Activated CD4-positive, alpha-beta T cell treated with anti-CD3 and anti-CD28 coated beads, Interleukin-2, amount 50 U/mL, for 24 hours (primary cell): ENCODE measurements around the gene NT5C2.
"Not testable (repeated sequence)": the region's sequence is repeated elsewhere in the genome, so short reads cannot be mapped to it uniquely, and the experiment has no call there.

Source experiments
- DNase-seq, 2 donors: peaks; one replicate each; pipeline ENCODE4 v3.0.0-alpha.2; 2020; ENCODE audit warnings: low read depth in 1 of 2, low spot score in 1 of 2

The NT5C2 gene

DNA sequence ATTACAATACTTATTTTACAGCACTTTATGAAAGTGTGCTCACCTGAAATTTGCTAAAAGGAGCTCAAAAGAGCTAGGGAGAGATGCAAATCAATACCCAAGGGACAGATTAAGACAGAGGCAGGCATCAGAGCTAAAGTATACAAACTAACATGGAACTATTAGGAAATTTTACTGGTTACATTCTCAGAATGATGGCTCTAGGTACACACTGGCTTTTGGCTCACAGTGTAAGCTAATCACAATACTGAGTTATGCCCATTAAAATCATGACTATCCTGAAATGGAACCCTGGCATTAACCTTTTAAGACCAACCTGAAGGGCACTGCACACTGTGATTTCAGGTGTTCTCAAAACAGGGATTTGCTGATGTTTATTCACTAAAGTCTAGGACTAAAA, 98.1 kb downstream of the NT5C2 start:
- no peak for DNase-seq

- no peak for DNase-seq
Observed at GRCh38 chr10:103090911-103091310, 102.2 kb downstream of the NT5C2 start.

DNA sequence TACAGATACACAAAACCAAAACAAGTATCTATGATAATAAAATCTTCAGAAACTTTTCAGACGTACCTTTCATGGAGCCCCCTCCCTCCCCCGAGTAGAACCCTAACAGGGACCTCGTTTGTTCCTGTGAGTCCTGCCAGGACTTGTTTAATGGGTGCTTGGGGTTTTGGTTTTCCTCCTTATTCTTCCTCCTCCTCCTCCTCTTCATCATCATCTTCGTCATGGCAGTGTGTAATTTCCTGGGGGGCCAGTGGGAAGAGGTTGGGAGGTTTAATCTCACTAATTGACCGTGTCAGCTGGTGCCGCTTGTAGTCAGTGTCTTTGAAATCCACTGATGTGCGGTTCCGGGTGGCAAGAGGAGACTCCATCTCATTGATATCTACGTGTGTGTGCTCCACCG, 103.6 kb downstream of the NT5C2 start:
- DNase-seq = no peak

DNA sequence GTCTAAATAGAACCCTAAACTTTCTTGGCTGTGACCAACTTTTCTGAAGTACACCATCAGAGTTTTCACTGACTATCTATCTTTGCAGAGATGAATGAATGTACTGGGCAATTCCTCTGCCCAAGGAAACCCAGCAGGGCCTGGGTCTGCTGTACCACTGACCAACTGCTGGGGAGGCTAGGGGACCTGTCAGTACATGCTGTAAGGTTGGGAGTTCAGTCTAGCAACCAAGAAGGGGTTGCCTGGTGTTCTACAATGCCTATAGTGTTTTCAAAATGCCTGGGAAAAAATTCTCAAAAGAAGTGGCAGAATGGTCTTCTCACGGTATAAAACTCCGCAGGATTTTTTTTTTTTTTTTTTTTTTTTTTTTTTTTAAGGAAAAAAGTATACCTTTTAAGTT, 106.3 kb downstream of the NT5C2 start:
- no peak for DNase-seq

DNA sequence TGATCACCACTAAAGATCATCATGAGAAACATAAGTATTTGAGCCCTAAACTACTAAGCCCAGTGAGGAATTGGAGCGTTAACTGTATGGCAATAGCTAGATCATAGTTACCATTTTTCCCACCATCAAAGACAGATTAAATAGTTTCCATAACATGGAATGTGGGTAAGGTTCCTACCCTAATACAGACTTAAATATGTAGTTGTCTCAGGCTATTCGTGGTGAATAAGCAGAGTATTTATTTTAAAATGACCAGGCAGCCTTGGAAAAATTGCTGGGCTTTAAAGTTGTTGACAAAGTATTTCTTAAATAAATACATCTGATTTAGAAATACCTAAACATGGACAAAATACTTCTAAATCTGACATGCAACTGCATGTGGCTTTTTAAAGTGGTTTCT, 106.8 kb downstream of the NT5C2 start:
- DNase-seq = no peak

DNA sequence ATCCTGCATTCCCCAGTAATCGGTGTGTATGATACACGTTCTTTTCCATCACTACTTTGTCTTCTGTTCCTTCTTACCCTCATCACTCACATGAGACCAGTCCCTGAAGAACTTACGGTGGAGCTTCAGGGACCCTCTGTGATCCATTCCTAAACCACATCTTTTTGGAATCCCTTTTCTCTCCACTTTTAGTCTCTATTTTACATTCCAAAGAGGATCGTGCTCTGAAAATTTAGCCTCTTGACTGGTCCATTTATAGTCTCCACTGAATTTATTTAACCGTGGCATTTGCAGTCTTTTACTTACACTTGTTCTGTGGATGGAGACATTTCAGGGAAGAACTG, 109.1 kb downstream of the NT5C2 start:
- no peak for DNase-seq

GRCh38 chr10:103083266-103083976, 109.7 kb downstream of the NT5C2 start:
- DNase-seq = no peak

GRCh38 chr10:103082683-103083082, 110.4 kb downstream of the NT5C2 start:
- DNase-seq = no peak

- DNase-seq = no peak
Observed at GRCh38 chr10:103080891-103081581, 112.0 kb downstream of the NT5C2 start.

DNA sequence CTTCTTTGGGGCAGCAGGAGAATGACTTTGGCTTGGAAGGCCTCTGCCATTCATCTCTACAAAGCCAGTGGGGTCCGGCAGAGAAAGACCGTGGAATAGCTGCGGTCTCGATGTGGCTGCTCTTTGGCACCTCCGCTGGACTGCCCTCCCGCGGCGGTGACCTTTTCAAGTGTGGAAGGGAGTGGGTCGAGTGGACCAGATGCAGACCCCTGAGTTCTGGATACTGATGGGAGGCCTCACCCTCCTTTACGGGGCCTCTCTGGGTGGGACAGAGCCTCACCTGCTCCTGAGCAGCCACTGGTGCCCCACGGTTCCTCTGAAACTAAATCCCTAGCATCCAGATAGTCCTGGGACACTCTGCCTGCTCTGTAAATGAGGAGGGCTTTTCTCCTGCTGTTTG, 113.1 kb downstream of the NT5C2 start:
- no peak for DNase-seq

- no peak for DNase-seq
Observed at GRCh38 chr10:103079100-103079499, 114.0 kb downstream of the NT5C2 start.

DNA sequence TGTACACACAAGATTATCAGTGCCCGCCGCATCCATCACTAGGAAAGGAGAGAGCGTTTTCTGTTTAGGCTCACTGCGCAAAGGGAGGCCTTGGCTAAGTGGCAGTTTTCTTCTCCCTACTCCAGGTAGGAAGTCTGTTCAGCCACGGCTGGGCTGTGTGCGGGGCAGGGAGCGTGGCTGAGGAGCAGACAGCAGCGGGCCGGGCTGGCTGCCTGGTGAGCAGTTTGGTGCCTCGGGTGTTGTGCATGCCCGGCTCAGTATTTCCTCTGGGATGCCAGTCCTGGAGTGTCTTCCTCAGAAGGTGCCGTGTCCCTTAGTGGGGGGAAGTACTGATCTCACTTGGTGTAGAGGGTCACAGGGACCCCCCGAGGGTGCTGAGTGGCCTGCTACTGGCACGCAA, 114.4 kb downstream of the NT5C2 start:
- no peak for DNase-seq

GRCh38 chr10:103078309-103078615, 114.8 kb downstream of the NT5C2 start:
- no peak for DNase-seq

- no peak for DNase-seq
Observed at GRCh38 chr10:103077491-103078308, 115.4 kb downstream of the NT5C2 start.

- DNase-seq = no peak
Observed at GRCh38 chr10:103077020-103077419, 116.1 kb downstream of the NT5C2 start.

- DNase-seq = no peak
Observed at GRCh38 chr10:103072891-103073290, 120.2 kb downstream of the NT5C2 start.

- no peak for DNase-seq
Observed at GRCh38 chr10:103072276-103072675, 120.8 kb downstream of the NT5C2 start.

GRCh38 chr10:103069453-103070331, 123.4 kb downstream of the NT5C2 start:
- peak; percentile 44 to 55 for DNase-seq

GRCh38 chr10:103067956-103068355, 125.1 kb downstream of the NT5C2 start:
- DNase-seq = no peak

- no peak for DNase-seq
Observed at GRCh38 chr10:103067484-103067883, 125.6 kb downstream of the NT5C2 start.

DNA sequence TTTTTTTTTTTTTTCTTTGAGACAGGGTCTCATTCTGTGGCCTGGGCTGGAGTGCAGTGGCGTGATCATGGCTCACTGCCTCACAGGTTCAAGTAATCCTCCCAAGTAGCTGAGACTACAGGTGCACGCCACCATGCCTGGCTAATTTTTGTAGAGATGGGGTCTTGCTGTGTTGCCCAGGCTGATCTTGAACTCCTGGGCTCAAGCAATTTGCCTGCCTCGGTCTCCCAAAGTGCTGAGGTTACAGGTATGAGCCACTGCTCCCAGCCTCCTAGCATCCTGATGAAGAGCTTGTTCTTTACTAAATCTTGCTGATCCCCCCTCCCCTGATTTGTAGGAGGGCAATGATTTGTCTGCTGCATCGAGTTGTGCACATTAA, 126.0 kb downstream of the NT5C2 start:
- DNase-seq = not testable (repeated sequence)
